Head of caudate nucleus (tissue), 42 donors: ENCODE measurements around the gene MRPS18C.
"Not testable (repeated sequence)": the region's sequence is repeated elsewhere in the genome, so short reads cannot be mapped to it uniquely, and the experiment has no call there.

Source experiments
- DNase-seq, 42 donors: peaks; one replicate each; pipeline versions ENCODE4 v3.0.0 to v3.0.0-alpha.2; 2020 to 2021; ENCODE audit warnings: mixed read lengths in 7 of 42
- intact Hi-C: fragments of 100-400 bp; cut with DNase I; formaldehyde crosslinking; loops from one replicate; pipeline ENCODE4 v1.15.0; 2022

MRPS18C gene

DNA sequence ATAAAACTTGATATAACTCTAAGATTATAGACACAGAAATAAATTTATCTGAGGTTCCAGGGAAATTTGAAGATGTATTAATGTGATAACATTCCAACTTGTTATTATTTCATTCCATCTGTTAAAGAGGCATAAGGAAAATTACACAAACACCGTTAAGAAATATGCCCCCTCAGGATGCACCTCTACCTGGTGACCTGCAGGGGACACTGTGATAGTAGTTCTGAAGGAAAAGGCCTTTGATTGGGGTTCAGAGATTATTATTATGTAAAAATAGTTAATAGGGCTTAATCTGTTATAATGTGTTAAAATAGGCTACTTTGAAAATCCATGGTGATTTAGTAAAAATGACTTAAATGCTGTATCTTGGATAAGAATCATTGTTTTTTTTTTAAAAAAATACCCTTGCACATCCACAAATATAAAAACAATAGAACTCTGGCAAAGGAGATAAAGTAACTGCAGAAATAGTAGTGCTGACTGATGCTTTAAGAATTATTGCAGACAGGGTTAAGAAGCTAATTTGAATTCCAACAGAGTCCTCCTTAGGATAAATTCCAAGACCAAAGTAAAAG is 35.1 kb downstream of the MRPS18C start:
- no peak for DNase-seq
- intact Hi-C loops, result no loop called here

DNA sequence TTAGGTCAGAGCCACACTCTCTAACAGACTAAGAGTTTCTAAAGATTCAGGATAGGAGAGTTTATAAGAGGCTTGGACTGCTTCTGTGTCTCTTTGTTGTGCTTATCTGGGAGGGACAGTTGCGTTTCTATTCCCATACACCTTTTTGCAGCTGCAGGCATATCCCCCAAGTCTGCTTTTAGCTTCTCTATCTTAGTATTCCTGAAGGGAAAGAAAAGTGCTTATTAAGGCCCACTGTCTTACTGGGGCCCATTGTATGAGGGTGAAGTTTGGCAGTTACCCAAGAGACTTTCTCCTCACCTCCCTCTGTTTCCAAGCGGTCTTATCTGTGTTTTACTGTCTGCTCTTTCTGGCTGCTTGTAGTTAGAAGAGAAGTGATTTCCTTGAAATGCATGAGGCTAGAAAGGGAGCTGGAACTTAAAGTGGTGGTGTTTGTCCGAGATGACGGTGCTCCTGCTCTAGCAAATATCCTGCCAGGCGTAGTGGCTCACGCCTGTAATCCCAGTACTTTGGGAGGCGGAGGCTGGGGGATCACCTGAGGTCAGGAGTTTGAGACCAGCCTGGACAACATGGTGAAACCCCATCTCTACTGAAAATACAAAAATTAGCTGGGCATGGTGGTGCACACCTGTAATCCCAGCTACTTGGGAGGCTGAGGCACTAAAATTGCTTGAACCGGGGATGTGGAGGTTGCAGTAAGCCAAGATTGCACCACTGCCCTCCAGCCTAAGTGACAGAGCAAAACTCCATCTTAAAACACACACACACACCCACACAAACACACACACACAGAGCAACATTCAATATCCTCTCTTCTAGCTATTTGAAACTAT is 40.4 kb downstream of the MRPS18C start:
- intact Hi-C loops, DNase-seq: not testable (repeated sequence)

DNA sequence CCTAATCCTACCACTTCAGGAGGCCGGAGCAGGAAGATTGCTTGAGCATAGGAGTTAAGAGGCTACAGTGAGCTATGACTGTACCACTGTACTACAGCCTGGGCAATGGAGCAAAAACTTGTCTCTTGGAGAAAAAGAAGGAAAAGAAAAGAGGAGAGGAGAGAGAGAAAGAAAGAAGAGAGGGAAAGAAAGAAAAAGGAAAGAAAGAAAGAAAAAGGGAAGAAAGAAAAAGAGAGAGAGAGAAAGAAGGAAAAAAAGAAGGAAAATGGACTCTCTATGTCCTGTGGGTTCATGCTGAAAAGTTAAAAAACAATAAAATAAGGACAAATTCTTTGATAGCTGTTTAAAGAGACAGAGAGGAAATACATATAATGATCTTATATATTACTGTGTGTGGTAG is 42.3 kb downstream of the MRPS18C start:
- no peak for DNase-seq
- intact Hi-C loops, result no loop called here

DNA sequence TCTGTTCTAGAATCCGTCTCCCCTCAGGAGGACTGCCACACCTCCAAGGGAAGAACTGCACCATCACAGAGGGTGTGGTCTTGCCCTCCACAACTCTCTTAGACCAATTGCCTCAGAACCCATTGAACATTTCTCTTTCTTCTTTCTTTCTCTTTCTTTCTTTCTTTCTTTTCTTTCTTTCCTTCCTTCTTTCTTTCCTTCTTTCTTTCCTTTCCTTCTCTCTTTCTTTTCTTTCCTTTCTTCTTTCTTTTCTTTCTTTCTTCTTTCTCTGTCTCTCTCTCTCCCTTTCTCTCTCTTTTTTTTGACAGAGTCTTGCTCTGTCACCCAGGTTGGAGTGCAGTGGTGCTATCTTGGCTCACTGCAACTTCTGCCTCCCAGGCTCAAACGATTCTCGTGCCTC is 45.8 kb downstream of the MRPS18C start:
- intact Hi-C loops, DNase-seq: not testable (repeated sequence)

DNA sequence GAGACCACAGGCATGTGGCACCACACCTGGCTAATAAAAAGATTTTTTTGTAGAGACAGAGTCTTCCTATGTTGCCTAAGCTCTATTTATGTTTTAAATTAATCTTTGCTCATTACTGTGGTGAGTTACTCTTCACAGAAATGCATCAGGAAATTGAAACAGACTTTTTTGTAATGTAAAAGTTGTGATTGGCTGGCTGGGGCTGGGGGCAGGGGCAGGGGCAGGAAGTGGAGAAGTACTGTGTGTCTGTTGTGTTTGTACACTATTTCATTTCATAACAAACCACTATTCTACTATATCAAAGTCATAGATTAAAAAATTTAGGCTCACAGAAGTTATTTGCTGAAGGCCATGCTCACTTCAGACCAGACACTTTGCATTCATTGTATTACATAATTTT is 48.1 kb downstream of the MRPS18C start:
- no peak for DNase-seq
- intact Hi-C loops, result no loop called here

DNA sequence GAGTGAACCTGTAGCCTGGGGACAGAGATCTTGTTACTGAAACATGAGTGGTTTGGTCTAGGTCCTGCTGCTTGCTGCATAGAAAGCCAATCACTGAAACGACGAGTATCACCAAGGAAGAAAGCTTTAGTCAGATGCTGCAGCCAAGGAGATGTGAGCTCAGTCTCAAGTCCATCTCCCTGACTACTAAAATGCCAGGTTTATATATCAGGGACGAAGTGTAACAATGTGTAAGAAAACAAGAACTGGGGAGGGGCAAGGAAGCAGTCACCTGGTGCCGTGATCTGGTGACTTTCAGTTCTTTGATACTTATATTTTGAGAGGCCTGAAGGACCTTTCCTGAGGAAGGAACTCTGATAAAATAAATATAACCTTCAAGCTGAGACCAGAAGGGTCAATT is 48.6 kb downstream of the MRPS18C start:
- no peak for DNase-seq
- intact Hi-C loops, result no loop called here

DNA sequence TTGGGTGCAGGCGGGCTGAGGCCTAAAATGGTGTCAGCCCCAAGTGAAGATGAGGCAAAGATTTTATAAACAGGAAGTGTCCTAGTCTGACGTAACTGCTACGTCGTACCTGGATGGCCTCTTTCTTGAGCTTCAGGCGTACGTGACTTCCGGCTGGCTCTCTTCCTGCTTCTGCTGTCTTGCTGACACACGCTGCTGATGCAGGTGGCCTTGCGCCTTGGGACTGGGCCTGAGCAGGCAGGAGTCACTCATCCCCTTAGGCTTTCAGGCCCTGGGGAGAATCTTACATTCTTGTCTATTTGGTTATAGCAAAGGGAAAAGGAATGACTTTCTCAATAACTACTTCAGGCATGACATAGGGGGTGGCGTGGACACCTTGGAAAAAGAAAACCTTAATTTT is 49.1 kb downstream of the MRPS18C start:
- intact Hi-C loops, result no loop called here

DNA sequence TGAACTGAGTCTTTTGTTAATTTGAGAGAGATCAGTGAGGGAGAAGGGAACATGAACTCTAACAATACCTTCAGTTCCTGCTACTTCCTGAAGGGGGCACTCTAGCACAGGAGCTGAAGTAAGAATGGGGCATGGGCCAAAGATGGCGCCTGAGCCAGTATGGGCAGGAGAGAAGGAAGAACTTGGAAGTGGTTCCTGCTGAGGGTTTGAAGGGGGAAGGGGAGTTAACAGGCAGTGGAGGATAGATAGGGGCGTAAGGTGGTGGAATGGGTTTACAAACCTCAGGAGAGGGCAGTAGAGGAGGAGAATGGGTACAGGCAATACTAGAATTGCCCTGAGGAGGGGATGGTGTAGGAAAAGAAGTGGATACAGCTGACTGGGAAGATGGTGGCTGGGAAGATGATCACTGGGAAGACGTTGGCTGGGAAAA is 53.3 kb downstream of the MRPS18C start:
- DNase-seq, result peak in 21 of 42 donors; percentile 10 to 72 (median 34)
- intact Hi-C loops, result not testable (repeated sequence)

More for the DNA sequence above, 49.1 kb downstream of the MRPS18C start:
- no peak for DNase-seq

DNA sequence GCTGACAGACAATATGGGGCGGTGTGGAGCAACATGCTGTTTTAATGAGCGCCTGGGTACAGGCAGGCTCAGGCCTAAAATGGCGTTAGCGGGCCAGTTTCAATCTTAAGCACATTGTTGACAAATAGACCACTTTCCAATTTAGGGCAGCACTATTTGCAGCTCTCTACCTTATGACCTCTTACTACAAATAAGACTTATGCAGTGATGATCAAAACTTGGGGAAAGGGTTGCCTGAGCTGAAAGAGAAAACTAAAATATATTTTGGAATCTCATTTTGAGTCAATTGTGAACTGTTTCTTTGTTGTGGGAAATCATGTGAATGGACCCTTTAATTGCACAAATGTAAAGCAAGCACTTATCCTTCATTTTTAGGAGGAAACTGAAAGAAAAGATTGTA is 54.6 kb downstream of the MRPS18C start:
- intact Hi-C loops, result no loop called here
- no peak for DNase-seq
